Measurements from ENCODE around the gene AVP.
"Not testable (repeated sequence)": the region's sequence is repeated elsewhere in the genome, so short reads cannot be mapped to it uniquely, and the experiment has no call there.

AVP gene

DNA sequence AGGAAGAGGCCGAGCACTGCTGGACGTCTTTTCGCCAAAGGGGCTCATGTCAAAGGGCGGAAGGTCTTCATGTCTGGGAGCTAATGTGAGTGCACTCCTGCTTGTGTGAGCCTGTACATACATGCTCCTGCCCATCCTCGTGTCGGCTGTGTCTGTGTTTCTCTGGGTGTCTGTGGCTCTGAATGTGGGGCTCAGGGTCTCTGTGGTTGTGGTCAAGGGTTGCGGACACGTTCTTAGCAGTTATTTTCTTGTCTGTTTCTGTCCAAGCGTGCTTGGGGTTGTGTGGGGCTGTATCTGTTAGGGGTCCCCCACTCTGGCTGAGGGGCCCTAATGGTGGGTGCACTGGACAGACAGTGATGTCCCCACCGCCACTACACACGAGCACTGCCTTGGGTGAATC is 2.9 kb downstream of the AVP start:
- Histone ChIP-seq H3K36me3 (no peaks in the 10 kb centered on the region), H3K27me3 (ENCODE audit: insufficient read depth, low read depth, severe bottlenecking) (no peaks in the 10 kb centered on the region), H3K27ac (no peak overlapping the region), H3K9me3 (ENCODE audit: severe bottlenecking) (no peaks in the 10 kb centered on the region), H3K4me3 (ENCODE audit: low read depth, low read length) (no peak overlapping the region)
- TF ChIP-seq, protein P1, sequence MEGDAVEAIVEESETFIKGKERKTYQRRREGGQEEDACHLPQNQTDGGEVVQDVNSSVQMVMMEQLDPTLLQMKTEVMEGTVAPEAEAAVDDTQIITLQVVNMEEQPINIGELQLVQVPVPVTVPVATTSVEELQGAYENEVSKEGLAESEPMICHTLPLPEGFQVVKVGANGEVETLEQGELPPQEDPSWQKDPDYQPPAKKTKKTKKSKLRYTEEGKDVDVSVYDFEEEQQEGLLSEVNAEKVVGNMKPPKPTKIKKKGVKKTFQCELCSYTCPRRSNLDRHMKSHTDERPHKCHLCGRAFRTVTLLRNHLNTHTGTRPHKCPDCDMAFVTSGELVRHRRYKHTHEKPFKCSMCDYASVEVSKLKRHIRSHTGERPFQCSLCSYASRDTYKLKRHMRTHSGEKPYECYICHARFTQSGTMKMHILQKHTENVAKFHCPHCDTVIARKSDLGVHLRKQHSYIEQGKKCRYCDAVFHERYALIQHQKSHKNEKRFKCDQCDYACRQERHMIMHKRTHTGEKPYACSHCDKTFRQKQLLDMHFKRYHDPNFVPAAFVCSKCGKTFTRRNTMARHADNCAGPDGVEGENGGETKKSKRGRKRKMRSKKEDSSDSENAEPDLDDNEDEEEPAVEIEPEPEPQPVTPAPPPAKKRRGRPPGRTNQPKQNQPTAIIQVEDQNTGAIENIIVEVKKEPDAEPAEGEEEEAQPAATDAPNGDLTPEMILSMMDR (IDR thresholded peaks at IDR 0.05; ENCODE audit: low read depth, low read length): no peak
- DNase-seq: no peak

DNA sequence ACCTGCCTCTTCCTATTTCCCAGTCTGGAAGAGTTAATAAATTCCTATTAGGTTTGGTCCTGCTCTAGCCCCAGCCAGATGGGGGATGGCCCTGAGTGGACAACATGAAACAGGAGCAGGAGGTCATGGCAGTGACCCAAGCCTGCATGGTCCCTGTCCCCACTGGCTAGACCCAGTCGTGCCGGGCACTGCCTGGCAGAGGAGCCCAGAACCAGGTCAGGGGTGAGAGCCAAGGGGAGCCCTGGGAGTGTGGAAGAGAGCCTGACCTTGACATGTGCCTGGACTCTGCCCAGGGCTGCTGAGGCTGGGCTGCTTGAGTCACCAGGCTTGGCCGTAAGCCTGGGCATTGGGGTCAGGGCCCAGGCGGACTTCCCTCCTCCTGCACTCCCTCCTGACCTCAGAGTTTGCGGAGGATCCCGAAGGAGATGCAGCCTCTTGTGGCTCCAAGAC is 3.6 kb downstream of the AVP start:
- H3K4me3 ChIP-seq (ENCODE audit: low read depth, low read length): no peak overlapping the region
- H3K27ac ChIP-seq: no peak overlapping the region
- no peaks in the 10 kb centered on the region for H3K9me3 ChIP-seq (ENCODE audit: severe bottlenecking)
- TF ChIP-seq, protein P1 (IDR thresholded peaks at IDR 0.05; ENCODE audit: low read depth, low read length): no peak
- DNase-seq: no peak
- H3K27me3 ChIP-seq (ENCODE audit: insufficient read depth, low read depth, severe bottlenecking): no peaks in the 10 kb centered on the region
- H3K36me3 ChIP-seq: no peaks in the 10 kb centered on the region

DNA sequence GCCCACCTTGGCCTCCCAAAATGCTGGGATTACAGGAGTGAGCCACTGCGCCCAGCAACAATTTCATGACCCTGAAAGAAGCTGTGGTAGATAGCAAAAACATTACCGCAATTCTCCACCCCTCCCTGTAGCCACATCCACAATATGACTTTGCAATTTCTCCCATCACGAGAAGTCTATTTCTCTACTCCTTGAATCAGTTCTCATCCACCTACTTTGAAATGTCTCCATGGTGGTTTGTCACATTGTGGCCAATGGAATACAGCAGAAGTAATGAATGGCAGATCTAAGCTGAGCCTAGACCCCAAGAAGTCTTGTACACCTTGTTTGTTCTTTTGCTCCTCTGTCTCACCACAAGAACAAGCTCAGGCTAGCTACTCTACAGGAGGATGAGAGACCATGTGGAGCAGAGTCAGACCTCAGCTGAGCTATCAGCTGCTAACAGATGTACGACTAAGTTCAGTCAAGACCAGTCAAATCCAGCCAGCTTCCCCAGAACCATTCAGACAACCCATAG is 6.8 kb downstream of the AVP start:
- Histone ChIP-seq H3K9me3 (ENCODE audit: severe bottlenecking) (no peaks in the 10 kb centered on the region), H3K36me3 (no peaks in the 10 kb centered on the region), H3K27ac (no peak overlapping the region), H3K27me3 (ENCODE audit: insufficient read depth, low read depth, severe bottlenecking) (no peaks in the 10 kb centered on the region), H3K4me3 (ENCODE audit: low read depth, low read length) (no peak overlapping the region)
- DNase-seq: no peak
- TF ChIP-seq, protein P1 (IDR thresholded peaks at IDR 0.05; ENCODE audit: low read depth, low read length): no peak

DNA sequence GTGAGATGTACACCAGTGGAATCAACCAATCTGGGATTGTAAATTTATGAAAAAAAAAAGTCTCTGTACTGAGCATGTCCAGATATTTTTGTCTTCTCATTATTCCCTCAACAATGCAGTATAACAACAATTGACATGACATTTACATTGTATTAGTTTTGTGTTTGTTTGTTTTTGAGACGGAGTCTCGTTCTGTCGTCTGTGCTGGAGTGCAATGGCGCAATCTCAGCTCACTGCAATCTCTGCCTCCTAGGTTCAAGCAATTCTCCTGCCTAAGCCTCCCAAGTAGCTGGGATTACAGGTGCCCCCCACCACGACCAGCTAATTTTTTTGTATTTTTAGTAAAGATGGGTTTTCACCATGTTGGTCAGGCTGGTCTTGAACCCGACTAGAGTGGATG is 9.2 kb downstream of the AVP start:
- H3K27me3 ChIP-seq (ENCODE audit: insufficient read depth, low read depth, severe bottlenecking); H3K36me3 ChIP-seq; H3K9me3 ChIP-seq (ENCODE audit: severe bottlenecking); H3K27ac ChIP-seq; DNase-seq; H3K4me3 ChIP-seq (ENCODE audit: low read depth, low read length): not testable (repeated sequence)

DNA sequence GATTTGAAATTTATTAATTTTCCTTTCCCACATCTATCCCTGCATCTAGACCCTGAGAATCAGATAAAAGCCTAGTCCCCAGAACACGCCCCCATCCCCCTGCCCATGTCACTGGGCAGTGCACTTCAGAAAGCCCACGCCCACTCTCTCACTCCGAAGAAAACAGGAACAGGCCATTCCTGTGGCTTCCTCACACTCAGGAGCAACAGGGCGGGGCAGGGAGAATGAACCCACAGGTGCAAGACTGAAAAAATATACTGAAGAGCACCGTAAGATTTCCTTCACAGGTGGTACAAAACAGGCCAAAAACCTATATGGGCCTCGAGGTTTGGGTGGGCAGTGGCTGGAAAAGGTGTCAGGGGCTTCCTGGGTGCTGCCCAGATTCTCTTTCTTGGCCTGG is 9.7 kb downstream of the AVP start:
- Histone ChIP-seq H3K4me3 (ENCODE audit: low read depth, low read length) (no peak overlapping the region), H3K27ac (no peak overlapping the region), H3K9me3 (ENCODE audit: severe bottlenecking) (no peaks in the 10 kb centered on the region), H3K27me3 (ENCODE audit: insufficient read depth, low read depth, severe bottlenecking) (no peaks in the 10 kb centered on the region), H3K36me3 (no peaks in the 10 kb centered on the region)
- TF ChIP-seq, protein P1 (IDR thresholded peaks at IDR 0.05; ENCODE audit: low read depth, low read length): no peak
- DNase-seq: no peak

DNA sequence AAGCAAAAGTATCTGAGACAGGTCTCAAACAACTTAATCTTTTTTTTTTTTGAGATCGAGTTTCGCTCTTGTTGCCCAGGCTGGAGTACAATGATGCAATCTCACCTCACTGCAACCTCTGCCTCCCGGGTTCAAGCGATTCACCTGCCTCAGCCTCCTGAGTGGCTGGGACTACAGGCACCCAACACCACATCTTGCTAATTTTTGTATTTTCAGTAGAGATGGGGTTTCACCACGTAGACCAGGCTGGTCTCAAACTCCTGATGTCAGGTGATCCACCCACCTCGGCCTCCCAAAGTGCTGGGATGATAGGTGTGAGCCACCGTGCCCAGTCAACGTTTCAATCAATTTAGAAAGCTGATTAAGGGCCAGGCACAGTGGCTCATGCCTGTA is 11.3 kb downstream of the AVP start:
- H3K4me3 ChIP-seq (ENCODE audit: low read depth, low read length); DNase-seq; H3K27me3 ChIP-seq (ENCODE audit: insufficient read depth, low read depth, severe bottlenecking); H3K36me3 ChIP-seq; H3K9me3 ChIP-seq (ENCODE audit: severe bottlenecking); H3K27ac ChIP-seq: not testable (repeated sequence)

DNA sequence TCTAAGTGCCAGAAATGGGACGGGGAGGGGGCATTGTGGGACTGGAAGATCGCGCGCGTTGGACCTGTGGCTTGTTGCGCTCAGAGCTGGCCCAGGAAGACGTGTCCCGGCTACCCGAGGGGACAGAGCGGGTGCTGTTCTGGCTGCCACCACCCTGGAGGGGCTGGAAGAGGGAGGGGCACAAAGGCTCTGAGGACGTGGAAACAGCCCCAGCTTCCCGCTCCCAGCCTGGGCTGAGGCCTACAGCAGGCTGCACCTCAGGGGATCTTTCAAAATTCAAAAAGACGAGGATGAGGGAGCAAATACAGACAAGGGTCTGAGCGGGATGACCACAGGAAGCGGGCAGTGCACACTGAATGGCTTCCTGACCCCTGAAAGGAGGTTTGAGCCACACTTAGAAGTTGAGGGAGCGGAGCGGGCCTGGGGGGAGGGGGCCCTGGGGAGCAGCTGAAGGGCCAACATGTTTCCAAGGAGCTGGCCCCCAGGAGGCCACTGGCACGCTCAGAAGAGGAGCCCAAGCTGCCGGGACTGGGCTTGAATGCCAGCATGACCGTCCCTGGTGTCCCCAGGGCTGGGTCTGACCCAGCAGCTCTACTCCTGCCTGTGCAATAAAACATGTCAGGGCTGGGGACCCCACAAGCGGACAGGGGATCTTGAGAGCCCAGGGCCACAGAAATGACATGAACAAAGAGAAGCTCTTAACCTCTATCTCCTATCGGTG is 11.8 kb downstream of the AVP start:
- H3K4me3 ChIP-seq (ENCODE audit: low read depth, low read length): no peak overlapping the region
- TF ChIP-seq, protein P1 (IDR thresholded peaks at IDR 0.05; ENCODE audit: low read depth, low read length): no peak
- no peak for DNase-seq
- no peaks in the 10 kb centered on the region for H3K36me3 ChIP-seq
- H3K9me3 ChIP-seq (ENCODE audit: severe bottlenecking): no peaks in the 10 kb centered on the region
- no peaks in the 10 kb centered on the region for H3K27me3 ChIP-seq (ENCODE audit: insufficient read depth, low read depth, severe bottlenecking)
- H3K27ac ChIP-seq: no peak overlapping the region
